Psoas muscle (tissue), 8 donors: ENCODE results near the gene HAO1. TPM values are rescaled to one million over a fixed set of nuclear protein-coding genes. Genes with fewer than 3 reads are reported as not detected.

Source experiments
- ATAC-seq, 4 donors: fragments of 200-7000 bp; cut with Tn5 transposase; one replicate each; pipeline ENCODE4 v1.9.1; 2020; ENCODE audit warnings: moderate library complexity in 3 of 4, mild to moderate bottlenecking in 2 of 4
- DNase-seq, 2 donors: peaks; one replicate each; pipeline ENCODE4 v3.0.0-alpha.2; 2020
- H3K27ac ChIP-seq: fragments of 200-600 bp; one replicate; pipeline ENCODE4 v1.8.0; 2022
- H3K27me3 ChIP-seq, 3 donors: fragments of 200-600 bp in 1 of 3; one replicate each; pipeline versions ENCODE4 v1.6.1 to v1.8.0; 2013 to 2022; ENCODE audit warnings: low read length in 2 of 3, mild to moderate bottlenecking in 2 of 3, moderate library complexity in 1 of 3; ENCODE audit not compliant: insufficient read depth in 3 of 3
- H3K36me3 ChIP-seq, 2 donors: fragments of 200-600 bp in 1 of 2; one replicate each; pipeline versions ENCODE4 v1.6.1 to v1.8.0; 2013 to 2022; ENCODE audit warnings: low read depth in 1 of 2, mild to moderate bottlenecking in 1 of 2, moderate library complexity in 1 of 2; ENCODE audit not compliant: insufficient read depth in 1 of 2
- H3K4me1 ChIP-seq: fragments of 200-600 bp; one replicate; pipeline ENCODE4 v1.8.0; 2022
- H3K4me3 ChIP-seq: fragments of 200-600 bp; one replicate; pipeline ENCODE4 v1.8.0; 2022; ENCODE audit warnings: mild to moderate bottlenecking
- H3K9me3 ChIP-seq: fragments of 200-600 bp; one replicate; pipeline ENCODE4 v1.8.0; 2022
- WGBS, 3 donors: extraction: QIAGEN DNeasy Blood & Tissue Kit; methylation state at CpG; one replicate each; pipeline versions ENCODE4 v1.1.6 to v1.1.7; 2013; 5-methylcytosine and 5-hydroxymethylcytosine counted together
- intact Hi-C, 2 donors: fragments of 100-400 bp; cut with DNase I; formaldehyde crosslinking; loops; one replicate each; pipeline versions ENCODE4 v1.11.0 to v1.14.2; 2022
- polyA plus RNA-seq, 3 donors: library from polyadenylated mRNA; stranded (reverse); fragments of 200-250 nt; gene quantifications; one replicate each; pipeline ENCODE4 v1.2.3, GENCODE V29; 2013
- total RNA-seq, 4 donors: library from RNA; stranded (reverse); fragmentation: NEBNext Ultra II Directional in 2 of 4; extraction: Animal tissue kit (Norgen Biotek cat#: 25700) in 2 of 4; gene quantifications; one replicate each; pipeline versions ENCODE4 v1.2.1 to v1.2.4, GENCODE V29; 2021 to 2023
- TF ChIP-seq, protein P1 (sequence below): fragments of 200-600 bp; IDR thresholded peaks from one replicate; pipeline ENCODE4 v1.8.0; 2022; ENCODE audit warnings: antibody characterized with exemption
- donor health status: healthy with polysubstance abuse.
- donor health status: DM: no; HTN: no; CAD: no; lungs with moderate emphysema.
- donor health status: Bipolar disorder and iron deficiency.
- donor health status: healthy.
- donor health status: DM: yes; HTN: yes; CAD: no.
- donor health status: DM: no; HTN: no; CAD: no.
- donor health status: DM: no; HTN: no; CAD: no.
- donor health status: DM: yes; HTN: yes; CAD: no.

The HAO1 gene
- total and polyA plus RNA-seq, 7 donors = not detected

DNA sequence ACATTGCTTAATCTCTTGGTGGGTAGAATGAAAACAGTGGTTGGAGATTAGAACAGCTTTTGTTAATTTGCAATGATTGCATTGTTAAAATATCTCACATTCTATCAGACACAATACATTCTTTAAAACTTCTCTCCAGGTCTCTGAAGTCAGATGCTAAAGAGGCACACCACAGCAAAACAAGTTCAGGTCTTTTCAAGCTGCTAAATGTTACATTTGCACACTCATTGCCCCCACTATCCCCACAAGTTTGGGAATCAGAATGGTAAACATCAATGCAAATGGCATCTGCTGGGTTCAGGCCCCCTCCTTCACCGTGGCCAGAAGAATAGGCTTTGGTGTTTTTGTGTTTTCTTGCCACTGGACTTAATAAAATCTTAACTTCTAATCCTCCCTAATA lies 10.1 kb upstream of the HAO1 start:
- intact Hi-C loops = no loop called here
- H3K9me3 ChIP-seq = no peaks in the 10 kb centered on the region
- H3K4me1 ChIP-seq = no peaks in the 10 kb centered on the region
- H3K4me3 ChIP-seq = no peak overlapping the region
- no peaks in the 10 kb centered on the region for H3K36me3 ChIP-seq
- 64 to 65% (median 65%) methylated on average over 1 of the region's 1 CpG for WGBS, 3 donors
- no peaks in the 10 kb centered on the region for H3K27me3 ChIP-seq
- TF ChIP-seq, protein P1, sequence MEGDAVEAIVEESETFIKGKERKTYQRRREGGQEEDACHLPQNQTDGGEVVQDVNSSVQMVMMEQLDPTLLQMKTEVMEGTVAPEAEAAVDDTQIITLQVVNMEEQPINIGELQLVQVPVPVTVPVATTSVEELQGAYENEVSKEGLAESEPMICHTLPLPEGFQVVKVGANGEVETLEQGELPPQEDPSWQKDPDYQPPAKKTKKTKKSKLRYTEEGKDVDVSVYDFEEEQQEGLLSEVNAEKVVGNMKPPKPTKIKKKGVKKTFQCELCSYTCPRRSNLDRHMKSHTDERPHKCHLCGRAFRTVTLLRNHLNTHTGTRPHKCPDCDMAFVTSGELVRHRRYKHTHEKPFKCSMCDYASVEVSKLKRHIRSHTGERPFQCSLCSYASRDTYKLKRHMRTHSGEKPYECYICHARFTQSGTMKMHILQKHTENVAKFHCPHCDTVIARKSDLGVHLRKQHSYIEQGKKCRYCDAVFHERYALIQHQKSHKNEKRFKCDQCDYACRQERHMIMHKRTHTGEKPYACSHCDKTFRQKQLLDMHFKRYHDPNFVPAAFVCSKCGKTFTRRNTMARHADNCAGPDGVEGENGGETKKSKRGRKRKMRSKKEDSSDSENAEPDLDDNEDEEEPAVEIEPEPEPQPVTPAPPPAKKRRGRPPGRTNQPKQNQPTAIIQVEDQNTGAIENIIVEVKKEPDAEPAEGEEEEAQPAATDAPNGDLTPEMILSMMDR = no peak
- no peak for ATAC-seq
- no peak overlapping the region for H3K27ac ChIP-seq
- no peak for DNase-seq

DNA sequence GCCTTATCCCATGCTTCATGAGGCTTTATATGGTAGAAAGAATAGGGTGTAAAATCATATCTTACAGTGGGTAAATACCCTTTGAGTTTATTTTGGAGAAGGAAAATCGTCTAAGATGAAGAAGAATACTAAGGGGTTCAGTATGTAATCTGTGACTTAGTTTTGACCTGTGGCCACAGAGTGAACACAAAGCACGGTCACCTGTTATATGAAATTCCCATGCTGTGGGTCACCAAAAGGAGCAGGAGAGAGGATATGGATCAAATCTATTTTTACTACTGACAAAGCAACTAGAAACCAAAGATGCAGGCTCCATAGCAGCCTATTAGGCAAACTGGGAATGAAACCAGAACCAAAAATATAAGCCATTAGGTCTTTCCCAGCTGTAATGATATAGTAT lies 3.6 kb upstream of the HAO1 start:
- Histone ChIP-seq H3K9me3 (no peaks in the 10 kb centered on the region), H3K36me3 (no peaks in the 10 kb centered on the region), H3K27me3 (no peaks in the 10 kb centered on the region), H3K4me1 (no peaks in the 10 kb centered on the region), H3K27ac (no peak overlapping the region), H3K4me3 (no peak overlapping the region)
- intact Hi-C loops = no loop called here
- ATAC-seq (no peak), DNase-seq (no peak)
- WGBS, 3 donors = 26 to 30% (median 26%) methylated on average over 2 of the region's 2 CpGs
- TF ChIP-seq, protein P1 = no peak

DNA sequence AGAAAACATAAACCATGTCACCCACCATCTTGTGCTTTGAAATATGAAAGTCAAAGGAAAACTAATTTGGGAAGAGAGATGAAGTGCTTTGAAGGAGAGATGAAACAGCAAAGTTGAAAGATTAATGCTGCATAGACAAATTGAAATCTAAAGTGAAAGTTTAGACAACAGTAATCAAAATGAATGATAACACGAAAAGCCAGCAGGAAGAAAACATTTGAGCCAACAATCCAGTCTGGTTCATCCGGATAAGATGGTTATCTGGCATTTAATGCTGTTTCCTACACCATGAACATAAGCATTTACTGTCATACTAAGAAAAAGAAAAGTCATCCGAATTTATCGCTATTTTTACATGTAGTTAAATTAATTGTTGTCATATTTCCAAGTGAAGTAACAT lies 595 bp downstream of the HAO1 start:
- H3K27me3 ChIP-seq = no peaks in the 10 kb centered on the region
- H3K4me3 ChIP-seq = no peak overlapping the region
- intact Hi-C loops = loop anchor here in 1 of 2 donors (5.0 kb wide), 1 partner anchor 783 kb away; no protein-coding TSS in a partner anchor
- 60 to 66% (median 61%) methylated on average over 4 of the region's 4 CpGs for WGBS, 3 donors
- H3K4me1 ChIP-seq = no peaks in the 10 kb centered on the region
- H3K9me3 ChIP-seq = no peaks in the 10 kb centered on the region
- ATAC-seq = no peak
- no peak overlapping the region for H3K27ac ChIP-seq
- TF ChIP-seq, protein P1 = no peak
- H3K36me3 ChIP-seq = no peaks in the 10 kb centered on the region
- DNase-seq = no peak

DNA sequence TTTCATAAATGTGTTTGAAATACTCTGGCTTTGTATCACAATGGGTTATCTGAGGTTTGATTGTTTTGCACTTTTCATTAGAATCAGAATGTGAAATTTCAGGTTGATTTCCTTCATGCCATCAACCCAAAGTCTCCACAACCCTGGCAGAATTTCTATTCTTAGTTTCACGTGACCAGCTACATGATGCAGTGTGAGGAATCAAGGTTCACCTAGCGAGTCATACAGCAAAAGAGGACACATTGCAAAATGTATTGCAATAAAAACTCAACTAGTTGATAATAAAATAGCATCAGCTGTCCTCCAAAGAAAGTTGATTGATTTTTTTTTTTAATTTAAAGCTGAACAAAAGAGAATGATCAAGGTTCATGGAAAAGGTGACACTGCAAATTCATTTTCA lies 2.2 kb downstream of the HAO1 start:
- ATAC-seq (no peak), DNase-seq (no peak)
- Histone ChIP-seq H3K27me3 (no peaks in the 10 kb centered on the region), H3K36me3 (no peaks in the 10 kb centered on the region), H3K9me3 (no peaks in the 10 kb centered on the region), H3K27ac (no peak overlapping the region), H3K4me3 (no peak overlapping the region), H3K4me1 (no peaks in the 10 kb centered on the region)
- intact Hi-C loops = loop anchor here in 1 of 2 donors (5.0 kb wide), 1 partner anchor 784 kb away; no protein-coding TSS in a partner anchor
- TF ChIP-seq, protein P1 = no peak
- 67 to 91% (median 70%) methylated on average over 2 of the region's 2 CpGs for WGBS, 3 donors

DNA sequence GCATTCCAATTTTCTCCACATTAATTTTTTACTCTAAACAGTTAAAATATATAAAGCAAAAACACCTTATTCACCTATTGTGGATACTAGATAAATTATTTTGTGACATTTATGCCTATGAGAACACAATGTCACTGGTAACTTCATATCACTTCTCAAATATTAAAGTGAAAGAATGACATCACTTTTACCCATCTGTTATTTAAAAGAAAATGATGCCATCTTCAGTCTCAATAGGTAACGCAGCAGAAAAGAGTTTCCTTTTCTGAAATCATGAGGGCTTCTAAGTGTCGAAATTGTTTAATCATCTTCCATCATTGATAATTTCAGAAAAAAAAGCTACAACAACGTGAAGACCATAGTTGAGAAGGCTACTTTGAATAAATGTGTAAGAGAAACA lies 2.9 kb downstream of the HAO1 start:
- intact Hi-C loops = loop anchor here (2.0 to 5.0 kb wide), 2 partner anchors 785 kb away; no protein-coding TSS in a partner anchor
- Histone ChIP-seq H3K27ac (no peak overlapping the region), H3K4me1 (no peaks in the 10 kb centered on the region), H3K9me3 (no peaks in the 10 kb centered on the region), H3K27me3 (no peaks in the 10 kb centered on the region), H3K4me3 (no peak overlapping the region), H3K36me3 (no peaks in the 10 kb centered on the region)
- 76 to 87% (median 77%) methylated on average over 3 of the region's 3 CpGs for WGBS, 3 donors
- DNase-seq (no peak), ATAC-seq (no peak)
- TF ChIP-seq, protein P1 = no peak
